AG04449 (cell line): ENCODE measurements around the gene CLECL1.

Source experiments
- CTCF ChIA-PET: fragments of 350-600 bp; formaldehyde crosslinking; extraction: SDS; loops from one replicate; lab custom pipeline; 2021; ENCODE audit warnings: antibody characterized with exemption; lab: Yijun Ruan, JAX
- POLR2A ChIA-PET: fragments of 400-600, 350-600 bp; formaldehyde crosslinking; extraction: SDS; loops from one replicate; lab custom pipeline; 2020; ENCODE audit warnings: antibody characterized with exemption, inconsistent platforms; lab: Yijun Ruan, JAX
- DNase-seq: peaks from one replicate; pipeline ENCODE4 v3.0.0-alpha.2; 2010; ENCODE audit warnings: low read depth, low spot score
- H3K4me3 ChIP-seq: 2 replicates; pipeline ENCODE4 v1.5.1; 2011; ENCODE audit warnings: low read depth, mild to moderate bottlenecking, control low read depth, low read length
- TF ChIP-seq, protein P1 (sequence below): IDR thresholded peaks from one replicate; pipeline ENCODE4 v1.5.1; 2011; ENCODE audit warnings: mild to moderate bottlenecking, moderate library complexity, low read length, control low read depth, inconsistent platforms; ENCODE audit not compliant: insufficient read depth; ENCODE audit errors: missing control alignments

The CLECL1 gene

GRCh38 chr12:9729082-9729481 lies 3.8 kb downstream of the CLECL1 start:
- no peak for DNase-seq
- CTCF ChIA-PET: interaction anchor here (1.3 to 2.7 kb wide), 3 partner anchors 14 to 20 kb away, joined by 7 to 25 read pairs (median 11); no protein-coding TSS in a partner anchor
- H3K4me3 ChIP-seq: no peak overlapping the region
- TF ChIP-seq, protein P1, sequence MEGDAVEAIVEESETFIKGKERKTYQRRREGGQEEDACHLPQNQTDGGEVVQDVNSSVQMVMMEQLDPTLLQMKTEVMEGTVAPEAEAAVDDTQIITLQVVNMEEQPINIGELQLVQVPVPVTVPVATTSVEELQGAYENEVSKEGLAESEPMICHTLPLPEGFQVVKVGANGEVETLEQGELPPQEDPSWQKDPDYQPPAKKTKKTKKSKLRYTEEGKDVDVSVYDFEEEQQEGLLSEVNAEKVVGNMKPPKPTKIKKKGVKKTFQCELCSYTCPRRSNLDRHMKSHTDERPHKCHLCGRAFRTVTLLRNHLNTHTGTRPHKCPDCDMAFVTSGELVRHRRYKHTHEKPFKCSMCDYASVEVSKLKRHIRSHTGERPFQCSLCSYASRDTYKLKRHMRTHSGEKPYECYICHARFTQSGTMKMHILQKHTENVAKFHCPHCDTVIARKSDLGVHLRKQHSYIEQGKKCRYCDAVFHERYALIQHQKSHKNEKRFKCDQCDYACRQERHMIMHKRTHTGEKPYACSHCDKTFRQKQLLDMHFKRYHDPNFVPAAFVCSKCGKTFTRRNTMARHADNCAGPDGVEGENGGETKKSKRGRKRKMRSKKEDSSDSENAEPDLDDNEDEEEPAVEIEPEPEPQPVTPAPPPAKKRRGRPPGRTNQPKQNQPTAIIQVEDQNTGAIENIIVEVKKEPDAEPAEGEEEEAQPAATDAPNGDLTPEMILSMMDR: no peak
- POLR2A ChIA-PET: no interaction called here

GRCh38 chr12:9727813-9728212 lies 5.1 kb downstream of the CLECL1 start:
- no peak overlapping the region for H3K4me3 ChIP-seq
- DNase-seq: no peak
- CTCF ChIA-PET: interaction anchor here (1.0 to 1.1 kb wide), 2 partner anchors 22 to 24 kb away, joined by 3 read pairs; no protein-coding TSS in a partner anchor
- POLR2A ChIA-PET: no interaction called here
- TF ChIP-seq, protein P1: no peak

- DNase-seq: no peak
- POLR2A ChIA-PET: no interaction called here
- TF ChIP-seq, protein P1: no peak
- CTCF ChIA-PET: interaction anchor here (0.9 to 2.3 kb wide), 4 partner anchors 17 to 26 kb away, joined by 3 to 10 read pairs (median 5); no protein-coding TSS in a partner anchor
- H3K4me3 ChIP-seq: no peak overlapping the region
These were observed 7.6 kb downstream of the CLECL1 start for GRCh38 chr12:9725213-9725870.

GRCh38 chr12:9724023-9724422 lies 8.9 kb downstream of the CLECL1 start:
- no peak for DNase-seq
- CTCF ChIA-PET: interaction anchor here (1.5 to 1.8 kb wide), 2 partner anchors 16 to 19 kb away, joined by 5 read pairs; no protein-coding TSS in a partner anchor

GRCh38 chr12:9721394-9722092 lies 11.4 kb downstream of the CLECL1 start:
- POLR2A ChIA-PET: no interaction called here
- TF ChIP-seq, protein P1: no peak
- H3K4me3 ChIP-seq: no peak overlapping the region
- CTCF ChIA-PET: interaction anchor here (1.3 to 2.0 kb wide), 3 partner anchors 14 to 28 kb away, joined by 4 to 10 read pairs (median 6); no protein-coding TSS in a partner anchor
- no peak for DNase-seq

More at GRCh38 chr12:9724023-9724422, 8.9 kb downstream of the CLECL1 start:
- H3K4me3 ChIP-seq: no peak overlapping the region
- POLR2A ChIA-PET: no interaction called here
- TF ChIP-seq, protein P1: no peak

GRCh38 chr12:9719790-9720189 lies 13.1 kb downstream of the CLECL1 start:
- POLR2A ChIA-PET: no interaction called here
- DNase-seq: no peak
- CTCF ChIA-PET: interaction anchor here (3.1 kb wide), 1 partner anchor 12 kb away, joined by 15 read pairs; no protein-coding TSS in a partner anchor
- H3K4me3 ChIP-seq: no peak overlapping the region
- TF ChIP-seq, protein P1: no peak
